Measurements from ENCODE around the gene PTRHD1. TPM values are rescaled to one million over a fixed set of nuclear protein-coding genes. Genes with fewer than 3 reads are reported as not detected.
"Not testable (repeated sequence)": the region's sequence is repeated elsewhere in the genome, so short reads cannot be mapped to it uniquely, and the experiment has no call there.

The PTRHD1 gene
- total RNA-seq, 2 experiments from 2014 or later, result 31.8 to 33.1 TPM

DNA sequence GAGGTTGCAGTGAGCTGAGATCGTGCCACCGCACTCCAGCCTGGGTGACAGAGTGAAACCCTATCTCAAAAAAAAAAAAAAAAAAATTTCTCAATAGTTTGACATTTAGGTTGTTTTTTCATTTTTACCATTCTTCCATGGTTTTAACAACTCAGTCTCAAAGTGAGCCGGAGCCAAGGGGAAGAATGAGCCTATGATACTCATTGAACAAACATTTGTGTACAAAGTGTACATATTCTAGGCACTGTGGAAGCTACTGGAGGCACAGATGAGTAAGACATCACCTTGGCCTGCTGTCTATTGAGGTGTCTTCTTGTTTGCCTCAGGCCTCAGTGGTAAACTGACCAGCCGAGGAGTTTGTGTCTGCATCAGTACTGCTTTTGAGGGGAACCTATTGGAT, 22.0 kb upstream of the PTRHD1 start:
- no peaks in the 10 kb centered on the region for H3K9me3 Mint-ChIP-seq
- no peaks in the 10 kb centered on the region for H3K4me1 Mint-ChIP-seq
- ChIA-PET CTCF (interaction anchor here (2.3 kb wide), 1 partner anchor 12 kb away, joined by 8 read pairs; no protein-coding TSS in a partner anchor), POLR2A (no interaction called here)
- peaks cover 56% of the 10 kb centered on the region for H3K36me3 Mint-ChIP-seq (ENCODE audit: low read depth)
- no peak overlapping the region for H3K27ac Mint-ChIP-seq
- no peak overlapping the region for H3K4me3 Mint-ChIP-seq
- no peaks in the 10 kb centered on the region for H3K27me3 Mint-ChIP-seq
- no peak for DNase-seq

DNA sequence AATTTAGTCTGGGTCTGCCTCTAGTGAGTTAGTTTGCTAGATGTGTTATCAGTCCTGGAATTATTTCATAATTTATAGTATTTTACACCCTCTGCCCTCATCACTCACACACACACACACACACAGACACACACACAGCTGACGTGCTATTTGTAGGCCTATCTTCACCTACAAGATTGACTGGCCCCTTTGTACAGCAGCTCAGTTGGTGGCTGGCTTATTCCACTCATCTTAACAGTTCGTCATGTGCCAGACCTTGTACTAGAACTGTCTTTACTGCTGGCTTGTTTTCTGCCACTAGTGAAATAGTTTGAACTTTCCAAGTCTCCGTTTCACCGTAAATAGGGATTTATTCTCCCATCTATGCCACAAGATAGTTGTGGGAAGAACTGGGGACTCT, 21.3 kb upstream of the PTRHD1 start:
- H3K4me3 Mint-ChIP-seq, result no peak overlapping the region
- no peaks in the 10 kb centered on the region for H3K27me3 Mint-ChIP-seq
- no peak overlapping the region for H3K27ac Mint-ChIP-seq
- H3K4me1 Mint-ChIP-seq, result peaks cover 3% of the 10 kb centered on the region
- CTCF ChIA-PET, result interaction anchor here (2.3 kb wide), 1 partner anchor 13 kb away, joined by 8 read pairs; no protein-coding TSS in a partner anchor
- POLR2A ChIA-PET, result no interaction called here
- H3K9me3 Mint-ChIP-seq, result no peaks in the 10 kb centered on the region
- DNase-seq, result no peak
- H3K36me3 Mint-ChIP-seq (ENCODE audit: low read depth), result peaks cover 56% of the 10 kb centered on the region

DNA sequence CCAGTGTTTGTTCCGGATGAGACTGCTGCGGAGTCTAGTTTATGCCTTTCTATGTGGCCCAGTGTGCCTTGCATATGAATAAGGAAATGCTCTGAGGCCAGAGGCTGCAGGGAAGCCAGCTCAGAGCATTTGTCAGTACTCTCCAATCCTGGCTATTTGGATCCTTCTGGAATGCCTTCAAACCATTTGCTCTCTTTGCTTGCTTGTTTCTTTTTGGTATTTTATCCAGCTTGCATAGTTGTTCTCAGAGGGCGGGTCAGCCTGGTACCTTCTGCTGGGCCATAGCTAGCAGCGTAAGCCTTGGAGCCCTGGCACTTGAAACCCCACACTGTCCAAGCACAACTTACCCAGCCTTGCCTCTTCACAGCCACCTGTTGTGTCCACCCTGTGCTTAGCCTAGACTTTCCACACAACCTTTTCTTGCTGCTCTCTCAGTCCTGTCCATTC, 20.5 kb upstream of the PTRHD1 start:
- Mint-ChIP-seq H3K9me3 (no peaks in the 10 kb centered on the region), H3K27me3 (no peaks in the 10 kb centered on the region), H3K4me3 (no peak overlapping the region), H3K4me1 (peaks cover 9% of the 10 kb centered on the region), H3K27ac (no peak overlapping the region), H3K36me3 (ENCODE audit: low read depth) (peaks cover 54% of the 10 kb centered on the region)
- DNase-seq, result no peak
- POLR2A ChIA-PET, result no interaction called here
- CTCF ChIA-PET, result interaction anchor here (1.6 kb wide), 1 partner anchor 21 kb away, joined by 4 read pairs; the partner anchor contains the start of genes CENPO and PTRHD1

DNA sequence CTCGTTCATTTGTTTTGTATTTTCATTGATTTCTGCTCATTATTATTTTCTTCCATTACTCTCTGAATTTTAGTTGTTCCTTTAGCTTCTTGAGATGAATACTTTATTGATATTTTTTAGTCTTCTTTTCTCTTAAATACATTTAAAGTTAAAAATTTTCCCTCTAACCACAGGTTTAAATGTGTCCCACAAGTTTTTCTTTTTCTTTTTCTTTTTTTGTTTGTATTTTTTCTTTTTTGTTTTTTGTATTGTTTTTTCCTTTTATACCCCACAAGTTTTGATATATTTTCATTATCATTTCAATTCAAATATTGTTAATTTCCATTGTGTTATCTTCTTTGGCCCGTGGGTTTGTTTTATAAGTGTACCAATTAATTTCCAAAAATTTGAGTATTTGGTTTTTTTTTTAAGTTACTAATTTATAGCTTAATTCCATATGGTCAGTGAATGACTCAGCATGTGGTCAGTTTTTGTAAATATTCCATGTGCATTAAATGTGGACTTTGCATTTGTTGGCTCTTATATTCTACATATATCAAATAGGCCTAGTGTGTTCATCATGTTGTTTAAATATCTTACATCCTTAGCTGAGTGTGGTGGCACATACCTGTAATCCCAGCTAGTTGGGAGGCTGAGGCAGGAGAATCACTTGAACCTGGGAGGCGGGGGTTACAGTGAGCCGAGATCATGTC, 16.3 kb upstream of the PTRHD1 start:
- Mint-ChIP-seq H3K9me3 (no peaks in the 10 kb centered on the region), H3K27me3 (no peaks in the 10 kb centered on the region), H3K4me1 (peaks cover 29% of the 10 kb centered on the region), H3K36me3 (ENCODE audit: low read depth) (peaks cover 50% of the 10 kb centered on the region), H3K27ac (no peak overlapping the region), H3K4me3 (no peak overlapping the region)
- no peak for DNase-seq
- ChIA-PET POLR2A (no interaction called here), CTCF (interaction anchor here (0.7 to 1.2 kb wide), 3 partner anchors 11 to 16 kb away, joined by 3 read pairs; no protein-coding TSS in a partner anchor)

DNA sequence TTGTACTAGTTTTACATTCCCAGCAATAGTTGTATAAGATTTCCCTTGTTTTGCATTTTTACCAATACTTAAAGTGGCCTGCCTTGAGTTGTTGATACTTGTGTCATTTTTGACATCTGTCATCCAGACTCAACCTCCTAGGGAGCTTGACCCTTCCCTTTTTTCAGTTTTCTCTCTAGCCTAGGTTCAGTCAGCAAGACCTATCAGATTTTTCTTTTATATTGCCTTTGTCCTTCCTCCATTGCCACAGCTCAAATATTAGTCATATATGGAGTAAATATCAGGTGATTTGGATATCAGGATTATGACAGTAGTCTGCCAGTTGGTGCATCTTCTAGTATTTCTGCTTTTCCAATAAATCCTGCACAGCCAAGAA, 13.5 kb upstream of the PTRHD1 start:
- peaks cover 55% of the 10 kb centered on the region for H3K36me3 Mint-ChIP-seq (ENCODE audit: low read depth)

DNA sequence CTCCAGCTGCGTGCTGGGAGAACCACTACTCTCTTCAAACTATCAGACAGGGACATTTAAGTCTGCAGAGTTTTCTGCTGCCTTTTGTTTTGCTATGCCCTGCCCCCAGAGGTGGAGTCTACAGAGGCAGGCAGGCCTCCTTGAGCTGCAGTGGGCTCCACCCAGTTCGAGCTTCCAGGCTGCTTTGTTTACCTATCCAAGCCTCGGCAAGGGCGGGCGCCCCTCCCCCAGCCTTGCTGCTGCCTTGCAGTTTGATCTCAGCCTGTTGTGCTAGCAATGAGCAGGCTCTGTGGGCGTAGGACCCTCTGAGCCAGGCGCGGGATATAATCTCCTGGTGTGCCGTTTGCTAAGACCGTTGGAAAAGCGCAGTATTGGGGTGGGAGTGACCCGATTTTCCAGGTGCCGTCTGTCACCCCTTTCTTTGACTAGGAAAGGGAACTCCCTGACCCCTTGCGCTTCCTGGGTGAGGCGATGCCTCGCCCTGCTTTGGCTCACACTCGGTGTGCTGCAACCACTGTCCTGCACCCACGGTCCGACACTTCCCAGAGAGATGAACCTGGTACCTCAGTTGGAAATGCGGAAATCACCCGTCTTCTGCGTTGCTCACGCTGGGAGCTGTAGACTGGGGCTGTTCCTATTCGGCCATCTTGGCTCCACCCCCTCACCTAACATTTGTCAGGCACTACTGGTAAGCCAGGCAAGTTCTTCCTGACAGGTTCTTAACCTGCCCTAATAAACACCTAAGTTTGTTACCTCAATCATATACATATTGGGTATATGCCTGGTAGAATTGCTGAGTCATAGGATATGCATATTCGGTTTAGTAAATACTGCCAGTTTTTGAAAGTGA, 12.8 kb upstream of the PTRHD1 start:
- DNase-seq, H3K27me3 Mint-ChIP-seq, H3K9me3 Mint-ChIP-seq, H3K4me3 Mint-ChIP-seq, H3K27ac Mint-ChIP-seq: not testable (repeated sequence)
- Mint-ChIP-seq H3K4me1 (peaks cover 37% of the 10 kb centered on the region), H3K36me3 (ENCODE audit: low read depth) (peaks cover 61% of the 10 kb centered on the region)
- POLR2A ChIA-PET, result interaction anchor here (0.6 kb wide), 1 partner anchor 379 kb away, joined by 3 read pairs; no protein-coding TSS in a partner anchor
- CTCF ChIA-PET, result interaction anchor here (1.6 kb wide), 1 partner anchor 22 kb away, joined by 5 read pairs; no protein-coding TSS in a partner anchor

More for the DNA sequence above, 13.5 kb upstream of the PTRHD1 start:
- no peaks in the 10 kb centered on the region for H3K9me3 Mint-ChIP-seq
- ChIA-PET CTCF (interaction anchor here (1.6 kb wide), 1 partner anchor 21 kb away, joined by 5 read pairs; no protein-coding TSS in a partner anchor), POLR2A (interaction anchor here (0.6 kb wide), 1 partner anchor 379 kb away, joined by 3 read pairs; no protein-coding TSS in a partner anchor)
- no peak for DNase-seq
- no peaks in the 10 kb centered on the region for H3K27me3 Mint-ChIP-seq
- H3K4me3 Mint-ChIP-seq, result no peak overlapping the region
- H3K27ac Mint-ChIP-seq, result peak overlapping the region; percentile 7
- H3K4me1 Mint-ChIP-seq, result peaks cover 37% of the 10 kb centered on the region

DNA sequence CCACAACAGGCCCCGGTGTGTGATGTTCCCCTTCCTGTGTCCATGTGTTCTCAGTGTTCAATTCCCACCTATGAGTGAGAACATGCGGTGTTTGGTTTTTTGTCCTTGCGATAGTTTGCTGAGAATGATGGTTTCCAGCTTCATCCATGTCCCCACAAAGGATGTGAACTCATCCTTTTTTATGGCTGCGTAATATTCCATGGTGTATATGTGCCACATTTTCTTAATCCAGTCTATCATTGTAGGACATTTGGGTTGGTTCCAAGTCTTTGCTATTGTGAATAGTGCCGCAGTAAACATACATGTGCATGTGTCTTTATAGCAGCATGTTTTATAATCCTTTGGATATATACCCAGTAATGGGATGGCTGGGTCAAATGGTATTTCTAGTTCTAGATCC, 7.3 kb upstream of the PTRHD1 start:
- H3K4me3 Mint-ChIP-seq, CTCF ChIA-PET, DNase-seq, H3K27me3 Mint-ChIP-seq, H3K9me3 Mint-ChIP-seq, H3K27ac Mint-ChIP-seq, POLR2A ChIA-PET: not testable (repeated sequence)
- H3K4me1 Mint-ChIP-seq, result peaks cover 34% of the 10 kb centered on the region
- H3K36me3 Mint-ChIP-seq (ENCODE audit: low read depth), result peaks cover 91% of the 10 kb centered on the region

DNA sequence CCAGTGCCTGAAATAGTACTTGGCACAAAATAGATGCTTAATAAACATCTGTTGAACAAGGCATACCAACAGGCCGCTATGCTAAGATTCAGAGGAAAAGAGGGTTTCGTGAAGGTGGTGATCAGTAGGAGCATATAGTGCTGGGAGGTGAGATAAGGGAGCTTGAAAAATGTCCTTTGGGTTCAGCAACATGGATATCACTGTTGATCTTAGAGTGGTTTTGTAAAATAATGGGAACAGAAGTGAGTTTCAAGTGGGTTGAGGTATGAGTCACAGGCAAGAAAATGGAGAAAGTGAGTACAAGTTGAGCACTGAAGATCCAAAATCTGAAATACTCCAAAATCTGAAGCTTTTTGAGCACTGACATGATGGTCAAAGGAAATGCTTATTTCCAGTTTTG, 4.5 kb upstream of the PTRHD1 start:
- Mint-ChIP-seq H3K4me1 (peaks cover 43% of the 10 kb centered on the region), H3K4me3 (no peak overlapping the region), H3K36me3 (ENCODE audit: low read depth) (peaks cover 80% of the 10 kb centered on the region), H3K27ac (no peak overlapping the region), H3K27me3 (no peaks in the 10 kb centered on the region), H3K9me3 (peaks cover 7% of the 10 kb centered on the region)
- DNase-seq, result no peak
- POLR2A ChIA-PET, result no interaction called here
- CTCF ChIA-PET, result interaction anchor here (1.3 to 1.6 kb wide), 2 partner anchors 21 to 329 kb away, joined by 3 read pairs; no protein-coding TSS in a partner anchor

DNA sequence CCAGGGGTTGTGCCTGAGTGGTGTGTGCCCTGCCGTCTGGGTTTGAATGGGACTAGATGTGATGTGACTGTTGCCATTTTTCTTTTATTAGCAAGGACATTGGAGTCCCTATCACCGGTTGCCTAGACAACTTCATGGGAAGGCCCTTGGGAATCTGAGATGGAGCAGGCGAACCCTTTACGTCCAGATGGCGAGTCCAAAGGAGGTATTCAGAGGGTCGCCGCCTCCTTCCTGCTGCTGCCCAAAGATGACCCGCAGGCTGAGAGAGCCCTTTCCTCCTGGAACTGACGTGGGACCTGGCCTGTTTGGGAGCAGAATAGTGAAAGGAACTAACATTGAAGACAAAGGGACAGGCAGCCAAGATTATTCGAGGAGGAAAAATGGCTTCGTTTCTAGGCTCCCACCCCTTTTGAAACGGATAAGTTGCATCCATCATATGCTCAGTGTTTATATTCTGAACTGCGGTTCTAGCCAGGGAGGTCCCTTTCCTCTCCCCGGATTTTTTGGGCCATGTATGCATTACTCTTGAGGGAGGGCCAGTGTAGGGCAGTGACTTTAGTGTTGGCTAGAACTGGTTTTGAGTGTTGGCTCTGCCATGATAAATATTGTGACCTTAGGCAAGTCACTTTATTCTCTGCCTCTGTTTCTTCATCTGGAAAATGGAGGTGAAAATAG, 707 bp upstream of the PTRHD1 start:
- peaks cover 46% of the 10 kb centered on the region for H3K4me1 Mint-ChIP-seq
- H3K9me3 Mint-ChIP-seq, result peaks cover 3% of the 10 kb centered on the region
- DNase-seq, result peak; percentile 17
- peak overlapping the region; percentile 100 for H3K27ac Mint-ChIP-seq
- H3K4me3 Mint-ChIP-seq, result peak overlapping the region; percentile 87
- ChIA-PET CTCF (interaction anchor here (1.1 to 2.0 kb wide), 3 partner anchors 11 to 30 kb away, joined by 4 read pairs; no protein-coding TSS in a partner anchor), POLR2A (no interaction called here)
- H3K36me3 Mint-ChIP-seq (ENCODE audit: low read depth), result peaks cover 52% of the 10 kb centered on the region
- no peaks in the 10 kb centered on the region for H3K27me3 Mint-ChIP-seq

DNA sequence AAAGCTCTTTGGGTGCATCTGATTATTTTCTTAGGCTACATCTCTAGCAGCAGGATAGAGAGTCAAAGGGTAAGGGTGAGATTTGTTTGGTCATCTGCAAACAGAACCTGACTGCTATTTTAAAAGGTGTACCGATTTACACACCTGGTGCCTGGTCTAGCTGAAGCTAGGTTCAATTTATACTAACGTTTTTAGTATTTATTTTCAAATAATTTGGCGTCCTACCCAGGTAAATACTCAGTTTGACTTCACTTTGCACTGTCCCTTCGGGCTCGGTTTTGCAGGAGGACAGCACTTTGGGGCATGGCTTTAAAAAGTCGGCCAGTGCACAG, 683 bp downstream of the PTRHD1 start:
- ChIA-PET POLR2A (no interaction called here), CTCF (interaction anchor here (0.6 to 2.0 kb wide), 8 partner anchors 9 to 383 kb away, joined by 3 to 15 read pairs (median 4); no protein-coding TSS in a partner anchor)
- H3K4me1 Mint-ChIP-seq, result peaks cover 40% of the 10 kb centered on the region
- peaks cover 3% of the 10 kb centered on the region for H3K9me3 Mint-ChIP-seq
- no peak for DNase-seq
- H3K27ac Mint-ChIP-seq, result peak overlapping the region; percentile 100
- H3K4me3 Mint-ChIP-seq, result peak overlapping the region; percentile 87
- H3K27me3 Mint-ChIP-seq, result no peaks in the 10 kb centered on the region
- H3K36me3 Mint-ChIP-seq (ENCODE audit: low read depth), result peaks cover 44% of the 10 kb centered on the region

DNA sequence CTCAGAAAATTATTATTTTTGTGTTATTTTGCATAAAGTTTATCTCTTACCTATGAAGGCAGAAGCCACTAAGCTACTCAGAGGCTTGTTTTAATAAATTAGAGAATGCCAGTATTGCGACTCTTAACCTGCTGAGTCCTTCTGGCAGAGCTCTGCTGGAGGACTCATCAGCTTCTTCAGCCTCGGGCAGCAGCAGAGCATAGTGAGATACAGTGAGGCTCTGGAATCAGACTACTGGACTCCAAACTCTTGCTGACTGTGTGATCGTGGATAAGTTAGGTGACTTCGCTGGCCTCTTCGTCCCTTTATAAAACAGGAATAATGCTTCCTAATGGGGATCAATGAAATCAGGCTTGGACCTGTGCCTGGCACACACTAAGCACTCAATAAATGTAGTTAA, 1.7 kb downstream of the PTRHD1 start:
- H3K4me1 Mint-ChIP-seq, result peaks cover 30% of the 10 kb centered on the region
- H3K9me3 Mint-ChIP-seq, result no peaks in the 10 kb centered on the region
- CTCF ChIA-PET, result interaction anchor here (0.6 to 1.9 kb wide), 3 partner anchors 36 to 1436 kb away, joined by 3 to 6 read pairs (median 6); no protein-coding TSS in a partner anchor
- H3K27me3 Mint-ChIP-seq, result no peaks in the 10 kb centered on the region
- H3K36me3 Mint-ChIP-seq (ENCODE audit: low read depth), result peaks cover 33% of the 10 kb centered on the region
- POLR2A ChIA-PET, result no interaction called here
- DNase-seq, result no peak
- H3K27ac Mint-ChIP-seq, result no peak overlapping the region
- H3K4me3 Mint-ChIP-seq, result no peak overlapping the region

DNA sequence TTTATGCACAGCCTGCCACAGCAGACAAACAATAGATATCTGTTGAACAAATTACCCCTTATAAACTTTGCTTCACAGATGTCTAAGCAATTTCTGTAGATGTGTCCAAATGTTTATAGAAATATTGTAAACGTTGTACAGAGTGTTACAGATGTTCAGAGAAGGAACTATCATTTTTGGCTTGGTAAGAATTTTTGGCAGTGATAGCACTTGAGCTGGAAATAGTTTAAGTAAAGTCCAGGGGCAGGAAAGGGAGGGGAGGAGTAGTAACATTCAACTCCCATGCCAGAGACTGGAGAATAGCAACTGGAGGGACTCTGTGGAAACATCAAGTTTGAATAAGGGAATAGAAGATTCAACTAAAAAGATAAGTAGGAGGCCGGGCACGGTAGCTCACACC, 4.4 kb downstream of the PTRHD1 start:
- CTCF ChIA-PET, result interaction anchor here (0.6 kb wide), 1 partner anchor 40 kb away, joined by 4 read pairs; no protein-coding TSS in a partner anchor
- POLR2A ChIA-PET, result no interaction called here
- DNase-seq, result no peak

More for the DNA sequence above, 4.4 kb downstream of the PTRHD1 start:
- Mint-ChIP-seq H3K27me3 (no peaks in the 10 kb centered on the region), H3K9me3 (no peaks in the 10 kb centered on the region), H3K4me1 (peaks cover 11% of the 10 kb centered on the region), H3K4me3 (no peak overlapping the region), H3K27ac (no peak overlapping the region), H3K36me3 (ENCODE audit: low read depth) (peaks cover 10% of the 10 kb centered on the region)
